PC-9 (cell line): ENCODE results near the gene OGDH.

ENCODE experiments used
- CTCF ChIP-seq: fragments of 200-600 bp; sonication (generic); conservative IDR thresholded peaks from 2 replicates; pipeline ENCODE4 v1.6.1; 2017; ENCODE audit warnings: mixed run types, antibody characterized with exemption, mild to moderate bottlenecking, moderate library complexity
- EZH2 ChIP-seq: fragments of 200-600 bp; sonication (generic); IDR thresholded peaks from 2 replicates; pipeline ENCODE4 v1.8.0; 2017; ENCODE audit warnings: antibody characterized with exemption, low read depth

GRCh38 chr7:44729949-44730590, 123.6 kb downstream of the OGDH start:
- TF ChIP-seq CTCF = no peak
- TF ChIP-seq EZH2 = no peak
